HCT116 (cell line): ENCODE results near the gene CTTNBP2. TPM values are rescaled to one million over a fixed set of nuclear protein-coding genes. Genes with fewer than 3 reads are reported as not detected.

Source experiments
- ATAC-seq: fragments of 200-7000 bp; cut with Tn5 transposase; 2 replicates; pipeline ENCODE4 v1.9.1; 2020; ENCODE audit warnings: mild to moderate bottlenecking, moderate library complexity
- BruUV-seq: library from RNA; stranded (reverse); fragments of 400-500 nt; replicated peaks from 2 replicates; lab custom pipeline; 2021; lab: Mats Ljungman, UMichigan
- CTCF ChIA-PET: fragments of 300-600 bp; sonication (Branson Sonifier 250); formaldehyde crosslinking; loops from one replicate; lab custom pipeline; 2021; ENCODE audit warnings: antibody characterized with exemption; lab: Charles Lee
- POLR2A ChIA-PET: fragments of 300-600, 350-600 bp; sonication (Branson Sonifier 250); formaldehyde crosslinking; loops from one replicate; lab custom pipeline; 2021; ENCODE audit warnings: antibody characterized with exemption; lab: Charles Lee
- RAD21 ChIA-PET, 2 experiments: fragments of 300-600 bp; sonication (Branson Sonifier 250); formaldehyde crosslinking; loops; one replicate each; lab custom pipeline; 2023; ENCODE audit warnings: low total read pairs in 2 of 2; ENCODE audit not compliant: uncharacterized antibody in 2 of 2, unreplicated experiment in 2 of 2, low non-redundant PET in 1 of 2; lab: Charles Lee
- DNase-seq: peaks from one replicate; pipeline ENCODE4 v3.0.0-alpha.2; 2010; ENCODE audit warnings: low read depth, low spot score
- H2AFZ ChIP-seq: fragments of 200-600 bp; shearing (Covaris generic), sonication (generic); 2 replicates; pipeline ENCODE4 v1.6.1; 2017; ENCODE audit warnings: low read depth, mixed run types, mixed read lengths, antibody characterized with exemption, low read length; ENCODE audit not compliant: poor library complexity, severe bottlenecking
- H3K27ac ChIP-seq: 2 replicates; pipeline ENCODE4 v1.5.1; 2012; ENCODE audit warnings: low read depth, low read length
- H3K27me3 ChIP-seq: fragments of 200-600 bp; sonication (generic); 2 replicates; pipeline ENCODE4 v1.6.1; 2016; ENCODE audit warnings: mixed run types, low read length, mixed read lengths; ENCODE audit not compliant: insufficient read depth
- H3K36me3 ChIP-seq, 2 experiments: fragments of 200-500 bp in 1 of 2; fragments of 200-600 bp in 1 of 2; sonication (Bioruptor generic) in 1 of 2; sonication (generic) in 1 of 2; 2 replicates each; pipeline versions ENCODE4 v1.5.1 to v1.6.1; 2014 to 2016; ENCODE audit warnings: low read length in 2 of 2, inconsistent platforms in 1 of 2, mixed read lengths in 1 of 2, mixed run types in 1 of 2; ENCODE audit not compliant: insufficient read depth in 2 of 2, control insufficient read depth in 1 of 2
- H3K4me1 ChIP-seq, 2 experiments: fragments of 200-600 bp in 1 of 2; sonication (generic) in 1 of 2; 2 replicates each; pipeline versions ENCODE4 v1.5.1 to v1.6.1; 2012 to 2017; ENCODE audit warnings: low read length in 2 of 2, inconsistent platforms in 1 of 2, mild to moderate bottlenecking in 1 of 2, mixed read lengths in 1 of 2, mixed run types in 1 of 2, moderate library complexity in 1 of 2; ENCODE audit not compliant: insufficient read depth in 2 of 2, control insufficient read depth in 1 of 2
- H3K4me2 ChIP-seq: fragments of 200-600 bp; sonication (generic); 2 replicates; pipeline ENCODE4 v1.6.1; 2017; ENCODE audit warnings: mixed run types, low read length, mixed read lengths
- H3K4me3 ChIP-seq, 2 experiments: fragments of 200-600 bp in 1 of 2; sonication (generic) in 1 of 2; replicated peaks in 1 of 2; 2 replicates each; pipeline ENCODE4 v1.5.1; 2011 to 2016; ENCODE audit warnings: low read length in 2 of 2, control low read depth in 1 of 2, low read depth in 1 of 2, mild to moderate bottlenecking in 1 of 2, mixed read lengths in 1 of 2, mixed run types in 1 of 2
- H3K79me2 ChIP-seq: fragments of 200-600 bp; sonication (generic); 2 replicates; pipeline ENCODE4 v1.6.1; 2017; ENCODE audit warnings: mild to moderate bottlenecking, mixed run types, low read length, moderate library complexity, mixed read lengths; ENCODE audit not compliant: insufficient read depth
- H3K9ac ChIP-seq: fragments of 200-600 bp; sonication (generic); 2 replicates; pipeline ENCODE4 v1.6.1; 2016; ENCODE audit warnings: low read length, mixed read lengths
- H3K9me2 ChIP-seq: fragments of 200-600 bp; sonication (generic), shearing (Covaris generic); 2 replicates; pipeline ENCODE4 v1.6.1; 2017; ENCODE audit warnings: mixed run types, mild to moderate bottlenecking, moderate library complexity; ENCODE audit not compliant: insufficient read depth
- H3K9me3 ChIP-seq, 2 experiments: fragments of 200-500 bp in 1 of 2; fragments of 200-600 bp in 1 of 2; sonication (Bioruptor generic) in 1 of 2; sonication (generic) in 1 of 2; 2 replicates each; pipeline ENCODE4 v1.6.1; 2014 to 2017; ENCODE audit warnings: low read length in 2 of 2, mixed read lengths in 2 of 2, inconsistent platforms in 1 of 2, low read depth in 1 of 2, mild to moderate bottlenecking in 1 of 2, mixed run types in 1 of 2, moderate library complexity in 1 of 2; ENCODE audit not compliant: control insufficient read depth in 1 of 2, insufficient read depth in 1 of 2
- H4K20me1 ChIP-seq: fragments of 200-600 bp; sonication (generic), shearing (Covaris generic); 2 replicates; pipeline ENCODE4 v1.6.1; 2017; ENCODE audit warnings: mixed run types, mild to moderate bottlenecking, moderate library complexity; ENCODE audit not compliant: insufficient read depth
- CBX3 ChIP-seq: IDR thresholded peaks from 2 replicates; pipeline ENCODE4 v1.6.1; 2012; ENCODE audit warnings: low read depth
- EGR1 ChIP-seq: IDR thresholded peaks from 2 replicates; pipeline ENCODE4 v1.6.1; 2012; ENCODE audit warnings: low read depth
- ELF1 ChIP-seq: IDR thresholded peaks from 2 replicates; pipeline ENCODE4 v1.6.1; 2012; ENCODE audit warnings: low read depth, borderline replicate concordance
- EZH2 ChIP-seq: fragments of 200-600 bp; sonication (generic); IDR thresholded peaks from 2 replicates; pipeline ENCODE4 v1.6.1; 2017; ENCODE audit warnings: antibody characterized with exemption, mixed run types
- JUND ChIP-seq: IDR thresholded peaks from 2 replicates; pipeline ENCODE4 v1.6.1; 2012
- POLR2A ChIP-seq: IDR thresholded peaks from 2 replicates; pipeline ENCODE4 v1.7.0; 2011; ENCODE audit warnings: borderline replicate concordance; ENCODE audit not compliant: insufficient read depth, insufficient read length; ENCODE audit errors: extremely low read depth
- POLR2AphosphoS5 ChIP-seq: IDR thresholded peaks from 2 replicates; pipeline ENCODE4 v1.6.1; 2011; ENCODE audit warnings: mild to moderate bottlenecking, low read depth, low read length, moderate library complexity
- SIN3A ChIP-seq: IDR thresholded peaks from 2 replicates; pipeline ENCODE4 v1.6.1; 2012; ENCODE audit warnings: low read depth
- SRF ChIP-seq: IDR thresholded peaks from 2 replicates; pipeline ENCODE4 v1.6.1; 2012; ENCODE audit warnings: low read depth
- TCF7L2 ChIP-seq: IDR thresholded peaks from 2 replicates; pipeline ENCODE4 v1.7.0; 2011; ENCODE audit warnings: borderline replicate concordance, inconsistent platforms; ENCODE audit not compliant: insufficient read depth, insufficient read length; ENCODE audit errors: extremely low read depth
- YY1 ChIP-seq: IDR thresholded peaks from 2 replicates; pipeline ENCODE4 v1.6.1; 2011; ENCODE audit warnings: low read length, low read depth, moderate library complexity, mild to moderate bottlenecking; ENCODE audit not compliant: insufficient replicate concordance; ENCODE audit errors: extremely low read depth
- ZNF274 ChIP-seq: fragments of 200-500 bp; sonication (Bioruptor generic); IDR thresholded peaks from 2 replicates; pipeline ENCODE4 v1.6.1; 2014; ENCODE audit warnings: mild to moderate bottlenecking, low read depth, low read length, inconsistent platforms
- intact Hi-C: fragments of 100-400 bp; cut with micrococcal nuclease; formaldehyde crosslinking; loops from 2 replicates; pipeline ENCODE4 v1.10.0; 2022
- total RNA-seq: library from RNA; stranded (reverse); gene quantifications from one replicate; pipeline ENCODE4 v1.2.1, GENCODE V29; 2021; ENCODE audit not compliant: unreplicated experiment
- TF ChIP-seq, protein P1 (sequence below): IDR thresholded peaks from 2 replicates; pipeline ENCODE4 v1.6.1; 2011; ENCODE audit warnings: mild to moderate bottlenecking, low read length, moderate library complexity; ENCODE audit not compliant: insufficient replicate concordance; ENCODE audit errors: extremely low read depth
- TF ChIP-seq, protein P2 (sequence below): IDR thresholded peaks from 2 replicates; pipeline ENCODE4 v1.6.1; 2012
- TF ChIP-seq, protein P3 (sequence below): IDR thresholded peaks from 2 replicates; pipeline ENCODE4 v1.6.1; 2012; ENCODE audit warnings: low read depth
- TF ChIP-seq, protein P4 (sequence below): IDR thresholded peaks from 2 replicates; pipeline ENCODE4 v1.6.1; 2012

CTTNBP2 gene
- total RNA-seq, 1 experiment from 2014 or later, result 5.4 TPM

DNA sequence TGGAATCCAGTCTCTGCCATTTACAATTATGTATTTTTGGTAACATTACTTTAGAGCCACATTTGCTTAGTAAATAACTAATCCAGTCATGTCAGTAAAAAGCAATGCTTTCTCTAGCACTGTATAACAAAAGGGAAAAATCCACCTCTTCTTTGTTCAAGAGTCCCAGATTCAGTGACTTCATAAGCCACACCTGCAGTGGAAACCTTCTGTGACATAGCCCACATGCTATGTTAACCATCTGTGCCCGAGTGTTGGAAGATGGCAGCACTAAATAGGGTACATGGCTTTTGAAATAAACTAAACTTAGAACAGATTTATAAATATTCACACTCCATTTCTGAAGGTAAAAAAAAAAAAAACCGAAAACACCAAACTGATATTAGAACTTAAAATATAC is 83.0 kb downstream of the CTTNBP2 start:
- BruUV-seq, result no TSS peak
- ChIA-PET POLR2A (no interaction called here), RAD21 (no interaction called here)

DNA sequence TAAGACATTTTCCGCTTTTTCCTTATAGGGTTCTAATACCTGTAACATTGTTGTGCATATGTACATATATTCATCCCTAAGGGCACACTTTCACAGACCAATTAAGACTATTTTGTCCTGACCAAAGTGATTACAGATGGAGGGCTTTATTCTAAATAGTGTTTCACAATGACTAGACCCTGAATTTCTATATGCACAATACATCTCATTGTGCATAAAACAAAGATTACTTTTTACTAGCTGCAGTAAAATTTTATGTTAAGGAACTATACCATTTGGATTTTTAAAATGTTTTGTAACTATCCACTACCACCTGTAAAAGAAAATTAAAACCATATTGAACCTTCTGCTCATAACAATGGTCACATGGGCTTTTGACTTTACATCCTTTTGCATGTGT is 87.8 kb downstream of the CTTNBP2 start:
- ATAC-seq, result no peak
- no peaks in the 10 kb centered on the region for H3K9me2 ChIP-seq
- H3K4me2 ChIP-seq, result no peak overlapping the region
- no peak overlapping the region for H2AFZ ChIP-seq
- no peaks in the 10 kb centered on the region for H3K9me3 ChIP-seq
- H3K27me3 ChIP-seq, result no peaks in the 10 kb centered on the region
- CTCF ChIA-PET, result no interaction called here
- RAD21 ChIA-PET, result no interaction called here
- H3K36me3 ChIP-seq, result no peaks in the 10 kb centered on the region
- no peaks in the 10 kb centered on the region for H3K79me2 ChIP-seq
- intact Hi-C loops, result no loop called here
- POLR2A ChIA-PET, result no interaction called here
- no peaks in the 10 kb centered on the region for H3K4me1 ChIP-seq
- no peak overlapping the region for H3K27ac ChIP-seq
- BruUV-seq, result no TSS peak
- H3K9ac ChIP-seq, result no peak overlapping the region
- H4K20me1 ChIP-seq, result no peaks in the 10 kb centered on the region
- no peak overlapping the region for H3K4me3 ChIP-seq
- no peak for DNase-seq
- TF ChIP-seq, protein P1, sequence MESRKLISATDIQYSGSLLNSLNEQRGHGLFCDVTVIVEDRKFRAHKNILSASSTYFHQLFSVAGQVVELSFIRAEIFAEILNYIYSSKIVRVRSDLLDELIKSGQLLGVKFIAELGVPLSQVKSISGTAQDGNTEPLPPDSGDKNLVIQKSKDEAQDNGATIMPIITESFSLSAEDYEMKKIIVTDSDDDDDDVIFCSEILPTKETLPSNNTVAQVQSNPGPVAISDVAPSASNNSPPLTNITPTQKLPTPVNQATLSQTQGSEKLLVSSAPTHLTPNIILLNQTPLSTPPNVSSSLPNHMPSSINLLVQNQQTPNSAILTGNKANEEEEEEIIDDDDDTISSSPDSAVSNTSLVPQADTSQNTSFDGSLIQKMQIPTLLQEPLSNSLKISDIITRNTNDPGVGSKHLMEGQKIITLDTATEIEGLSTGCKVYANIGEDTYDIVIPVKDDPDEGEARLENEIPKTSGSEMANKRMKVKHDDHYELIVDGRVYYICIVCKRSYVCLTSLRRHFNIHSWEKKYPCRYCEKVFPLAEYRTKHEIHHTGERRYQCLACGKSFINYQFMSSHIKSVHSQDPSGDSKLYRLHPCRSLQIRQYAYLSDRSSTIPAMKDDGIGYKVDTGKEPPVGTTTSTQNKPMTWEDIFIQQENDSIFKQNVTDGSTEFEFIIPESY, result no peak
- TF ChIP-seq, protein P2, sequence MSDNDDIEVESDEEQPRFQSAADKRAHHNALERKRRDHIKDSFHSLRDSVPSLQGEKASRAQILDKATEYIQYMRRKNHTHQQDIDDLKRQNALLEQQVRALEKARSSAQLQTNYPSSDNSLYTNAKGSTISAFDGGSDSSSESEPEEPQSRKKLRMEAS, result no peak
- TF ChIP-seq EZH2 (no peak), SIN3A (no peak), EGR1 (no peak), JUND (no peak), SRF (no peak), POLR2AphosphoS5 (no peak), CBX3 (no peak), TCF7L2 (no peak), ZNF274 (no peak), ELF1 (no peak)
- TF ChIP-seq, protein P3, sequence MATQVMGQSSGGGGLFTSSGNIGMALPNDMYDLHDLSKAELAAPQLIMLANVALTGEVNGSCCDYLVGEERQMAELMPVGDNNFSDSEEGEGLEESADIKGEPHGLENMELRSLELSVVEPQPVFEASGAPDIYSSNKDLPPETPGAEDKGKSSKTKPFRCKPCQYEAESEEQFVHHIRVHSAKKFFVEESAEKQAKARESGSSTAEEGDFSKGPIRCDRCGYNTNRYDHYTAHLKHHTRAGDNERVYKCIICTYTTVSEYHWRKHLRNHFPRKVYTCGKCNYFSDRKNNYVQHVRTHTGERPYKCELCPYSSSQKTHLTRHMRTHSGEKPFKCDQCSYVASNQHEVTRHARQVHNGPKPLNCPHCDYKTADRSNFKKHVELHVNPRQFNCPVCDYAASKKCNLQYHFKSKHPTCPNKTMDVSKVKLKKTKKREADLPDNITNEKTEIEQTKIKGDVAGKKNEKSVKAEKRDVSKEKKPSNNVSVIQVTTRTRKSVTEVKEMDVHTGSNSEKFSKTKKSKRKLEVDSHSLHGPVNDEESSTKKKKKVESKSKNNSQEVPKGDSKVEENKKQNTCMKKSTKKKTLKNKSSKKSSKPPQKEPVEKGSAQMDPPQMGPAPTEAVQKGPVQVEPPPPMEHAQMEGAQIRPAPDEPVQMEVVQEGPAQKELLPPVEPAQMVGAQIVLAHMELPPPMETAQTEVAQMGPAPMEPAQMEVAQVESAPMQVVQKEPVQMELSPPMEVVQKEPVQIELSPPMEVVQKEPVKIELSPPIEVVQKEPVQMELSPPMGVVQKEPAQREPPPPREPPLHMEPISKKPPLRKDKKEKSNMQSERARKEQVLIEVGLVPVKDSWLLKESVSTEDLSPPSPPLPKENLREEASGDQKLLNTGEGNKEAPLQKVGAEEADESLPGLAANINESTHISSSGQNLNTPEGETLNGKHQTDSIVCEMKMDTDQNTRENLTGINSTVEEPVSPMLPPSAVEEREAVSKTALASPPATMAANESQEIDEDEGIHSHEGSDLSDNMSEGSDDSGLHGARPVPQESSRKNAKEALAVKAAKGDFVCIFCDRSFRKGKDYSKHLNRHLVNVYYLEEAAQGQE, result no peak

More for the DNA sequence above, 83.0 kb downstream of the CTTNBP2 start:
- H3K4me1 ChIP-seq, result no peaks in the 10 kb centered on the region
- CTCF ChIA-PET, result no interaction called here
- no peak overlapping the region for H3K27ac ChIP-seq
- no peaks in the 10 kb centered on the region for H3K79me2 ChIP-seq
- H3K9me2 ChIP-seq, result no peaks in the 10 kb centered on the region
- ATAC-seq (no peak), DNase-seq (no peak)
- H3K9ac ChIP-seq, result no peak overlapping the region
- TF ChIP-seq CBX3, result no peak
- TF ChIP-seq JUND, result no peak
- TF ChIP-seq, protein P4, sequence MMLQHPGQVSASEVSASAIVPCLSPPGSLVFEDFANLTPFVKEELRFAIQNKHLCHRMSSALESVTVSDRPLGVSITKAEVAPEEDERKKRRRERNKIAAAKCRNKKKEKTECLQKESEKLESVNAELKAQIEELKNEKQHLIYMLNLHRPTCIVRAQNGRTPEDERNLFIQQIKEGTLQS, result no peak
- TF ChIP-seq TCF7L2, result no peak
- TF ChIP-seq POLR2A, result no peak
- TF ChIP-seq YY1, result no peak
- H4K20me1 ChIP-seq, result no peaks in the 10 kb centered on the region
- H3K9me3 ChIP-seq, result no peaks in the 10 kb centered on the region
- intact Hi-C loops, result no loop called here
- no peak overlapping the region for H3K4me3 ChIP-seq
- H3K4me2 ChIP-seq, result no peak overlapping the region
- H3K27me3 ChIP-seq, result no peaks in the 10 kb centered on the region
- no peak overlapping the region for H2AFZ ChIP-seq
- H3K36me3 ChIP-seq, result no peaks in the 10 kb centered on the region; a peak in 1 of 4 replicates
